ENCODE results near the gene TUBD1. TPM values are rescaled to one million over a fixed set of nuclear protein-coding genes. Genes with fewer than 3 reads are reported as not detected.
A peak's percentile ranks its signal among the peaks of the same experiment; 100 is the strongest.

TUBD1 gene
- total and polyA plus RNA-seq, 2 of the 13 experiments (the other 11 are each of a cell fraction or from before 2014, with no cell fraction given), result 18.2 to 25.9 TPM

GRCh38 chr17:59848778-59849177 lies 44.0 kb downstream of the TUBD1 start (continued):
- TF ChIP-seq EP300 (IDR thresholded peaks at IDR 0.05; ENCODE audit: low read depth in 2 of 2, low read length in 2 of 2) (peak in 1 of 2 experiments; percentile 20; a peak in 2 of 4 replicates), EP300 (CRISPR knock-in tag; IDR thresholded peaks at IDR 0.05; ENCODE audit: borderline replicate concordance) (peak; percentile 19; the same call in 1 of the 2 replicates), SYNCRIP (IDR thresholded peaks at IDR 0.05; ENCODE audit: insufficient read depth, low read depth, low read length) (no peak), ZNF737 (CRISPR knock-in tag; IDR thresholded peaks at IDR 0.05; ENCODE audit: borderline replicate concordance) (no peak), ZGPAT (CRISPR knock-in tag; IDR thresholded peaks at IDR 0.05) (peak; percentile 68), ZNF652 (CRISPR knock-in tag; IDR thresholded peaks at IDR 0.05; ENCODE audit: borderline replicate concordance, low read depth) (peak; percentile 31; the same call in 1 of the 2 replicates), ZNF704 (CRISPR knock-in tag; IDR thresholded peaks at IDR 0.05; ENCODE audit: borderline replicate concordance) (no peak), ZNF10 (CRISPR knock-in tag; IDR thresholded peaks at IDR 0.05; ENCODE audit: borderline replicate concordance, low read depth) (no peak), ZNF225 (CRISPR knock-in tag; IDR thresholded peaks at IDR 0.05) (no peak), ZNF792 (CRISPR knock-in tag; IDR thresholded peaks at IDR 0.05) (no peak), SETDB1 (CRISPR knock-in tag; IDR thresholded peaks at IDR 0.05; ENCODE audit: borderline replicate concordance) (no peak), KLF11 (CRISPR knock-in tag; IDR thresholded peaks at IDR 0.05) (no peak), CBX2 (IDR thresholded peaks at IDR 0.05; ENCODE audit: low read depth, low read length) (no peak), CBX2 (CRISPR knock-in tag; IDR thresholded peaks at IDR 0.05; ENCODE audit: low read depth) (no peak), HOMEZ (CRISPR knock-in tag; IDR thresholded peaks at IDR 0.05; ENCODE audit: low read depth) (peak; percentile 59; the same call in 1 of the 2 replicates), ZKSCAN8 (CRISPR knock-in tag; IDR thresholded peaks at IDR 0.05; ENCODE audit: borderline replicate concordance) (no peak), MAFG (CRISPR knock-in tag; IDR thresholded peaks at IDR 0.05) (no peak), BCLAF1 (IDR thresholded peaks at IDR 0.05) (no peak), ZBTB25 (CRISPR knock-in tag; IDR thresholded peaks at IDR 0.05) (peak; percentile 86), ZFP62 (CRISPR knock-in tag; IDR thresholded peaks at IDR 0.05) (no peak), TEAD3 (CRISPR knock-in tag; optimal IDR thresholded peaks at IDR 0.05; ENCODE audit: borderline replicate concordance) (no peak)
